GM12865 (cell line): Measurements from ENCODE around the gene JAZF1.

Experiments
- DNase-seq: peaks from one replicate; pipeline ENCODE4 v3.0.0; 2010; ENCODE audit warnings: low read depth
- H3K4me3 ChIP-seq: 2 replicates; pipeline ENCODE4 v1.5.1; 2011; ENCODE audit warnings: mild to moderate bottlenecking, low read depth, low read length, control low read depth
- CTCF ChIP-seq: IDR thresholded peaks from 2 replicates; pipeline ENCODE4 v1.5.1; 2011; ENCODE audit warnings: low read length, control low read depth, low read depth, inconsistent platforms; ENCODE audit not compliant: insufficient read depth; ENCODE audit errors: missing control alignments

Gene JAZF1

GRCh38 chr7:27870595-27870994 is 310.0 kb downstream of the JAZF1 start:
- no peak for TF ChIP-seq CTCF
- no peak for DNase-seq
- H3K4me3 ChIP-seq = no peak overlapping the region

GRCh38 chr7:27869056-27869455 is 311.5 kb downstream of the JAZF1 start:
- H3K4me3 ChIP-seq = no peak overlapping the region
- DNase-seq = no peak
- TF ChIP-seq CTCF = no peak

GRCh38 chr7:27868131-27868550 is 312.5 kb downstream of the JAZF1 start:
- DNase-seq = no peak
- no peak for TF ChIP-seq CTCF

GRCh38 chr7:27866828-27867672 is 313.5 kb downstream of the JAZF1 start:
- no peak for TF ChIP-seq CTCF
- H3K4me3 ChIP-seq = no peak overlapping the region
- DNase-seq = no peak

More at GRCh38 chr7:27868131-27868550, 312.5 kb downstream of the JAZF1 start:
- H3K4me3 ChIP-seq = no peak overlapping the region

- TF ChIP-seq CTCF = no peak
- no peak for DNase-seq
- H3K4me3 ChIP-seq = no peak overlapping the region
Measured at GRCh38 chr7:27866256-27866655, 314.3 kb downstream of the JAZF1 start.

- no peak for DNase-seq
- TF ChIP-seq CTCF = no peak
- H3K4me3 ChIP-seq = no peak overlapping the region
Measured at GRCh38 chr7:27863880-27864279, 316.7 kb downstream of the JAZF1 start.

GRCh38 chr7:27861747-27862146 is 318.8 kb downstream of the JAZF1 start:
- TF ChIP-seq CTCF = no peak
- H3K4me3 ChIP-seq = no peak overlapping the region

More at GRCh38 chr7:27861747-27862146, 318.8 kb downstream of the JAZF1 start:
- no peak for DNase-seq
